D721Med (cell line): Measurements from ENCODE around the gene TIMM23.

ENCODE experiments used
- DNase-seq: peaks from one replicate; pipeline ENCODE4 v3.0.0; 2011; ENCODE audit warnings: low spot score; ENCODE audit not compliant: insufficient read length
- FAIRE-seq: peaks from 2 replicates; lab custom pipeline; 2011; peaks lifted over from hg19 to GRCh38; lab: Jason Lieb, UNC
- TF ChIP-seq, protein P1 (sequence below): IDR thresholded peaks from 2 replicates; pipeline ENCODE4 v1.5.1; 2012; ENCODE audit warnings: mild to moderate bottlenecking, control low read depth; ENCODE audit not compliant: insufficient read depth; ENCODE audit errors: missing control alignments

Gene TIMM23

DNA sequence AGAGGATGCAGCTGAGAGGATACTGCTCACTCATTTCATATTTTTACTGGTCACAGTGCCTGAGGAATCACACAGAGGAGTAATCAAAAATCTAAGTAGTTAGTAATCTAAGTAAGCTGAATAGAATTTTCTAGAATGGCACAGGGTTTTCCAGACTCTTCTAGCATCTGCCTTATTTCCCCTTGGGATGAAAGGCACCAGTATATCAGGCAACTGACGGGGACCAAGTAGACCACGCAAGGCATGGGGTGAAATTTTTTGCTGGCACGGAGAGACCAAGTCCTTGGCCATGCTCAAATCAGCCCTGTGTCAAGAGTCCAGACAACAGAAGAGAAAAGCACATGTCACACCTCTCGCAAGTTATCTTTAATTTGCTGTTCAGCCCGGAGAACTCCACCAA lies 43.9 kb downstream of the TIMM23 start:
- TF ChIP-seq, protein P1, sequence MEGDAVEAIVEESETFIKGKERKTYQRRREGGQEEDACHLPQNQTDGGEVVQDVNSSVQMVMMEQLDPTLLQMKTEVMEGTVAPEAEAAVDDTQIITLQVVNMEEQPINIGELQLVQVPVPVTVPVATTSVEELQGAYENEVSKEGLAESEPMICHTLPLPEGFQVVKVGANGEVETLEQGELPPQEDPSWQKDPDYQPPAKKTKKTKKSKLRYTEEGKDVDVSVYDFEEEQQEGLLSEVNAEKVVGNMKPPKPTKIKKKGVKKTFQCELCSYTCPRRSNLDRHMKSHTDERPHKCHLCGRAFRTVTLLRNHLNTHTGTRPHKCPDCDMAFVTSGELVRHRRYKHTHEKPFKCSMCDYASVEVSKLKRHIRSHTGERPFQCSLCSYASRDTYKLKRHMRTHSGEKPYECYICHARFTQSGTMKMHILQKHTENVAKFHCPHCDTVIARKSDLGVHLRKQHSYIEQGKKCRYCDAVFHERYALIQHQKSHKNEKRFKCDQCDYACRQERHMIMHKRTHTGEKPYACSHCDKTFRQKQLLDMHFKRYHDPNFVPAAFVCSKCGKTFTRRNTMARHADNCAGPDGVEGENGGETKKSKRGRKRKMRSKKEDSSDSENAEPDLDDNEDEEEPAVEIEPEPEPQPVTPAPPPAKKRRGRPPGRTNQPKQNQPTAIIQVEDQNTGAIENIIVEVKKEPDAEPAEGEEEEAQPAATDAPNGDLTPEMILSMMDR, result no peak
- DNase-seq, result no peak
- FAIRE-seq, result no peak

GRCh38 chr10:46016811-46017210 lies 44.5 kb downstream of the TIMM23 start:
- FAIRE-seq (no peak), DNase-seq (no peak)
- TF ChIP-seq, protein P1, result no peak

- DNase-seq, result no peak
- FAIRE-seq, result no peak
Observed at GRCh38 chr10:46017733-46018132, 45.4 kb downstream of the TIMM23 start.

DNA sequence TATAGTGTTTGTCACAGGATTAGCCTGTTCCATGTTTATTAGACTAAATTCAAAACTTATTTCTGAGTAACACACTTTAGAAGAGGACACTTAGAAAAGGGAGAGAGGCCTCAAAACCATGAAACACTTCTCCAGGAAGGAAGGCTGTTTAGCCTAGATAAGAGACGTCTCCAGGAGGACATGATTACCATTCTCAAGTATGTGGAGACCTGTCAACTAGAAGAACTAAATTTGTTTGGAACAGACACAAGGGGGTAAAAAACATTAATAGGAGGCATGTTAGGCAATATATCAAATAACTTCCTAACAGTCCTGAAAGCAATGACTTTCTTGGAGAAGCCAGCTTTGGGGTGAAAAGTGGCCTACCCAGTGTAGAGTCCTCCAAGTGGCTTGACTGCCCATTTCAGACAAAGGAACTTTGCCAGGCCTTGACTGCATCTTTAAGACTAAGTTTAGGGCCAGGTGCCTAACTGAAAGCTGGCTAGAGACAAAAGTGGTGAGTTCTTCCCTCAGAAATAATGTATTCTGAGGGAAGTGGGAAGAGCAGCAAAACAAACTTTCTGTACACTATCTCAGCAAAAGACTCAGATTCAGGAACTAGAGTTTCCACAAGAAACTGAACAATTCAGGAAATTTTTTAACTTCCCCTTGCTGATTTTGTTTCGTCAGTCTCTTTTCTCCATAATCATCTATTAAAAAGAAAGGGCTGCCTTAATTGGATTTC lies 46.3 kb downstream of the TIMM23 start:
- FAIRE-seq (no peak), DNase-seq (no peak)
- TF ChIP-seq, protein P1, result no peak

More at GRCh38 chr10:46017733-46018132, 45.4 kb downstream of the TIMM23 start:
- TF ChIP-seq, protein P1, result no peak

- DNase-seq (no peak), FAIRE-seq (no peak)
- TF ChIP-seq, protein P1, result no peak
Observed at GRCh38 chr10:46019177-46019528, 46.9 kb downstream of the TIMM23 start.

DNA sequence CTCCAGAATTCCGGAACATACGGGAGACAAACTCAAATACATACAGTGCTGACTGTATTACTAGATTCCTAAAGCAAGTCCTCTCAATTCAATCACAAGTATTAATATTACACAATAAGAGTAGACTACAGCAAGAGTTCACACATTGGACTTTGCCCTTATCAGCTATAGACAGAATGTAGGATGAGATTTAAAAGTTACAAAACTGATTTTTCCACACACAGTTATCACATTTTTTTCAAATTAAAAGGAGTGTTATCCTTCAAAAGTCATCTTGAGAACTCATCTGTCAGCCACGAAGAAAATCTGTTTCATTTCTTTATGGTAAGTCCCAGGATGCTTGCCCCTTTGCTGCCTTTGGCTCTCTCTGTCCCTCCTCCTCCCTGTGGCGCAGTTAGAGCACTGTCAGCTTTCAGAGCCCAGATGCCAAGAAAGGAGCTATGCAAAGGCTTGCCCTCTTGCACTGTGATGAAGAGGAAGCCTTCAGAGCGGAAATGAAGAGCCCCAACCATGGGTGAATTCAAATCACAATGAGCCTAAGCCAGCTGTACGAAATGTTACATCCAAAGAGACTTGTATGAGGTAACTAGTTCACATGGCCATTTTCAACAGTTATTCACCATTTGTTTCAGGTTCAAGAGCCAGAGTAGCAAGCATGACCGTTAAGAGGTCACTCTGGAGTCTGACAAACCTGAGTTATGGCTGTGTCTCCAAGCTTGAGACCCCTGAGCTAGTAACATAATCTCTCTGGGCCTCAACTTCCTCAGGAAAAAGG lies 47.5 kb downstream of the TIMM23 start:
- DNase-seq, result no peak
- no peak for FAIRE-seq
- TF ChIP-seq, protein P1, result no peak

- DNase-seq (no peak), FAIRE-seq (no peak)
- TF ChIP-seq, protein P1, result no peak
Observed at GRCh38 chr10:46020344-46020657, 48.0 kb downstream of the TIMM23 start.
